Measurements from ENCODE around the gene CNTN2.

The CNTN2 gene

DNA sequence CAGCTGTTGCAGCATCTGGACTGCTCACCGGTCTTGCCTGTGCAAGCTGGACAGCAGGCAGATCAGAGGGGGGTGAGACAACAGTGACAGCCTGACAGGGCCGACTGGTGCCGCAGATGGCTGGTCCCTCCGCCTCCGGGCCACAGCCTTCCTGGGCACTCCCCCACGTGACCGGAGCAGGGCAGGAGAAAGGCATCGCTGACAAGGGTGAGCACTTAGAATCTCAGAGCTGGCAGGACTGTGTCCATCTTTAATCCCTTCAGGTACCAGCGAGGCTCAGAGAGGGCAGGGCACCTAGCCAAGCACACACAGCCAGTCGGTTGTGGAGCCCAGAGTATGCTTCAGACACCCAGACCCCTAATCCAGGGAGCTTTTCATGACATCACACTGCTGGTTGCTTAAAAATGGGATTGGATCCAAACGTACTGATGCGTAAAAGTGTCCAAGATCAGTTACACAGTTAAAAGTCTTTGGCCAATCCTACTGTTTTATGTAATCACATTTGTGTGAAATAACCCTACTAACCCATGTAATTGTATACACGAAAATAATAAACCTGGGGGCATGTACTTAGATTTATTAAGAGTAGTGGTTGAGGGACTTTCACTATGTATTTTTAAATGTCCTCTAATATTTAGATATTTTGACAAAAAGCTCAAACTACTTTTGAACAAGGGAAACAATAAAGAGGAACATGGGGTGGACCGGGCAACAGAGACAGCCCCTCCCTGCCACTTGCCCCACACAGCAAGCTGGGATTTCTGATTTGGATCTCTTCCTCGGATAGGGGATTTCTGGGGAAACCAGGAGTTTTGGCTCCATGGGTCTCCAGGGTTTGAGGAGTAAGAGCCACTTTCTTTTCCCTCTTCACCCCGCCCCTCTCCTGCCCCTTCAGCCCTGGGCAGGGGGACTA lies 758 bp upstream of the CNTN2 start:
- TF ChIP-seq, protein P1, sequence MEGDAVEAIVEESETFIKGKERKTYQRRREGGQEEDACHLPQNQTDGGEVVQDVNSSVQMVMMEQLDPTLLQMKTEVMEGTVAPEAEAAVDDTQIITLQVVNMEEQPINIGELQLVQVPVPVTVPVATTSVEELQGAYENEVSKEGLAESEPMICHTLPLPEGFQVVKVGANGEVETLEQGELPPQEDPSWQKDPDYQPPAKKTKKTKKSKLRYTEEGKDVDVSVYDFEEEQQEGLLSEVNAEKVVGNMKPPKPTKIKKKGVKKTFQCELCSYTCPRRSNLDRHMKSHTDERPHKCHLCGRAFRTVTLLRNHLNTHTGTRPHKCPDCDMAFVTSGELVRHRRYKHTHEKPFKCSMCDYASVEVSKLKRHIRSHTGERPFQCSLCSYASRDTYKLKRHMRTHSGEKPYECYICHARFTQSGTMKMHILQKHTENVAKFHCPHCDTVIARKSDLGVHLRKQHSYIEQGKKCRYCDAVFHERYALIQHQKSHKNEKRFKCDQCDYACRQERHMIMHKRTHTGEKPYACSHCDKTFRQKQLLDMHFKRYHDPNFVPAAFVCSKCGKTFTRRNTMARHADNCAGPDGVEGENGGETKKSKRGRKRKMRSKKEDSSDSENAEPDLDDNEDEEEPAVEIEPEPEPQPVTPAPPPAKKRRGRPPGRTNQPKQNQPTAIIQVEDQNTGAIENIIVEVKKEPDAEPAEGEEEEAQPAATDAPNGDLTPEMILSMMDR (conservative IDR thresholded peaks at IDR 0.05; ENCODE audit: low read length) = no peak
- no peak for DNase-seq (ENCODE audit: low read depth)

DNA sequence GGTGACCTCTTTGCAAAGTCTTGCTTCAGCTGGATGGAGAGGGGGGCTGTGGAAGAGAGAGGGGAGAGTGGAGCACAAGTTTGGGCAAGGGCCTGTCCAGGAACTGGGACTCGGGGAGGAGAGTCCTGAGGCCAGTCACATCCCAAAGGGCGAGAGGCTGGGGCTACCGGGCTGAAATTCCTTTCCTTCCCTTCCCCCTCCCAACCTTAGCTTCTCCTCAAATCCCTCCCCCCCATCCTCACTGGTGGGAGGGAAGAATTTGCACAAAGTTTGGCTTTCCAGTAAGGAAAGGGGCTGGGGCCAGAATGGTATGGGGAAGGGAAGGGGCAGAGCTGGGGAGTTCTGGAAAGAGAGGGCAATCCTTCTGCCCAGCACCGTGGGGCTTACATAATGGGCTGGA lies 854 bp downstream of the CNTN2 start:
- TF ChIP-seq, protein P1 (conservative IDR thresholded peaks at IDR 0.05; ENCODE audit: low read length) = no peak
- no peak overlapping the region for H3K4me3 ChIP-seq (ENCODE audit: low read length)
- no peak for DNase-seq (ENCODE audit: low read depth)

More for the DNA sequence above, 758 bp upstream of the CNTN2 start:
- no peak overlapping the region for H3K4me3 ChIP-seq (ENCODE audit: low read length)

DNA sequence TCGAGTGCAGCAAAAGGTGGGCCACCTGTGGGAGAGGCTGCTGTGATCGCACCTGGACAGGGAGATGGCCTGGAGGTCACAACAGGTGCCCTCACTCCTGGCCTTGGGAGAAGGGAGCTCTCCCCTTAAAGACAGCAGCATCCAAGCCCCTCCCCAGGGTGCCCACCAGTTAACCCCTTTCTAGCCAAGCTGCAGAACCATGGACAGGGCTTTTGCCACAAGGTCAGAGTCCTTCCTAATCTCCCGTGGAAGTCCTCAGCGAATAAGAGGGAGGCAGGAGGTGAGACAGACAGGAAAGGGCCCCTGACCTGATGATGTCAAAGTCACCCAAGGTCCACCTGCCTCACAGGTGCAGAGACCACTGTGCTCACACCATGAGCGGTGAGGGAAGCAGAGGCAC lies 1.7 kb downstream of the CNTN2 start:
- DNase-seq (ENCODE audit: low read depth) = no peak
- no peak overlapping the region for H3K4me3 ChIP-seq (ENCODE audit: low read length)
- TF ChIP-seq, protein P1 (conservative IDR thresholded peaks at IDR 0.05; ENCODE audit: low read length) = no peak

DNA sequence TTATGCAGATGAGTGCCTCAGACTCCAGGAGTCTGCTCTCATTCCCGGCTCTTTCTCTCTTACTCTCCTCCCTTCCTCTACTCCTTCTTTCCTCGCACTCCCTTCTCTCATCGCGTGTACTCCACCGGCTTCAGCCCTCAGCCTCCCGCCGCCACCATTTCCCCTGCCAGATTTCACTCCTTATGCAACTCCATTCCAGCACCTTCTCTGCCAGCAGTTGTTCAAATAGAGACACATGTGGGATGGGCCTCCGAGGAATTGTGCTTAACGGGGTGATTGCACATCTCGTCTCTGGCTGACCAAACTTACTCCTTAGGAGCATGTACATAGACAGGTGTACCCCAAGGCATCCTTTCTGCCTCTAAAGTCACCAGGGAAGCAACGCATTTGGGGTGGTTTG lies 2.1 kb downstream of the CNTN2 start:
- H3K4me3 ChIP-seq (ENCODE audit: low read length) = no peak overlapping the region
- TF ChIP-seq, protein P1 (conservative IDR thresholded peaks at IDR 0.05; ENCODE audit: low read length) = no peak
- peak; percentile 4 for DNase-seq (ENCODE audit: low read depth)

DNA sequence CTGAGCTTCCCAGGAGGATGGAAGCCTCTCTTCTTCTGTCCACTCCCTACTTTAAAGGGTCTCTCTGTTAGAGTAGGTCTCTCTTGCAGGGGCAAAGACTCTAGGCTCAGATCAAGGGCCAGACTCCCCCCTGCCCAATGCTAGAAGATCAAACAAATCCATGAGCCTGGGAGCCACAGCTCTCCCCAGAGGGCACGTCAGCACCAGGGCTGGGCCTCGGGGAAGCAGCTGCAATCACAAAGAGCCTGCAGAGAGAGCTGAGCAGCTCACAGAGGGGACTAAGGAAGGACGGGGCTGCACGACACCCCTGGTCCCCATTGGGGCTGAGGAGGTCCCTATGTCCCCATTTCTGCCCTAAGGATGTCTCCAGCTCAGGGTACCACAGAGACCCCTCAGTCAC lies 3.9 kb downstream of the CNTN2 start:
- DNase-seq (ENCODE audit: low read depth) = no peak
- TF ChIP-seq, protein P1 (conservative IDR thresholded peaks at IDR 0.05; ENCODE audit: low read length) = no peak

DNA sequence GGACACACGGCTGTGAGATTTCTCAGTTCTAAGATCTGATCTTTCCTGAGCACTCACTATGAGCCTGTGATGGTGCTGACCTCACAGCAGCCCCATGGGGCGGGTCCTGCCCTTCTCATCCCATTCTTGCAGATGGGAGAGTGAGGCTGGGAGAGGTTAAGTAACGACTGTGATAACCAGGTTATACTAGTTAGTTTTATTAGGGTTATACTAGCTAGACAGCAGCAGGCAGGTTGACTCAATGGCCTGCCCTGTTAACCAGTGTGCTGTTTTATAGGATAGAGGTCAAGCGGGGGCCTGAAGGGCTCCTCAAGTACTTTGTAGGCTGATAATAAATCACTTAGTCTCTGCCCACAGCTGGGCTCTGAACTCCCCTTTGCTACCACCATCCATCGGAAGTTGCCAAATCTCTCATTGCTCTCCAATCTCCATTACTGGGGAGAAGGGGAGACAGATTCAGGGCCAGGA lies 4.8 kb downstream of the CNTN2 start:
- TF ChIP-seq, protein P1 (conservative IDR thresholded peaks at IDR 0.05; ENCODE audit: low read length) = no peak
- no peak overlapping the region for H3K4me3 ChIP-seq (ENCODE audit: low read length)
- DNase-seq (ENCODE audit: low read depth) = no peak

More for the DNA sequence above, 3.9 kb downstream of the CNTN2 start:
- H3K4me3 ChIP-seq (ENCODE audit: low read length) = no peak overlapping the region

DNA sequence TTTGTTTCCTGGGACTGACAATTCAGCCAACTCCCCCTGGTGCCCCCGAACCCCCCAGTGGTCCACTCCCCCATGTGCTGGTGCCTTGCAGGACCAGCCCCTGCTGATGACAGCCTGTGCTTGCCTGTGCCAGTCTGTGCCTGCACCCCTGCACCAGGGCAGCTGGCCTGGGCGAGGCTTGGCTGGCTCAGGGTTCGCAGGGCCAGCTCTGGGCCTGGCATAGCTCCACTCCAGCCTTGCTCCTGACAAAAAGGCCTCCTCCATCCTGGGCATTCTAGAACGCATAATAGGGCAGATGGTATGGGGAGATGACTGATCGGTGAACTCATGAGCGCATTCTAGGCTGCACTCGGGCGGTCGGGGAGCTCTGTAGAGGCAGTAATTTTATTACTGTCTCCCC lies 5.4 kb downstream of the CNTN2 start:
- DNase-seq (ENCODE audit: low read depth) = no peak
- no peak overlapping the region for H3K4me3 ChIP-seq (ENCODE audit: low read length)
- TF ChIP-seq, protein P1 (conservative IDR thresholded peaks at IDR 0.05; ENCODE audit: low read length) = no peak

Data from AG10803 (cell line).